SK-N-SH (cell line): Measurements from ENCODE around the gene MGAT1. TPM values are rescaled to one million over a fixed set of nuclear protein-coding genes. Genes with fewer than 3 reads are reported as not detected.

Experiments used
- CTCF ChIA-PET: fragments of 300-600, 350-600 bp; formaldehyde crosslinking; extraction: SDS; loops from one replicate; lab custom pipeline; 2021; lab: Yijun Ruan, JAX
- POLR2A ChIA-PET: fragments of 350-600 bp; sonication (Branson Sonifier 250); formaldehyde crosslinking; extraction: SDS; loops from one replicate; lab custom pipeline; 2020; ENCODE audit warnings: antibody characterized with exemption, inconsistent platforms; lab: Yijun Ruan, JAX
- DNase-seq: peaks from one replicate; pipeline ENCODE4 v3.0.0; 2012
- H2AFZ ChIP-seq: fragments of 200-600 bp; sonication (generic); 2 replicates; pipeline ENCODE4 v1.8.1; 2016; ENCODE audit warnings: antibody characterized with exemption, mild to moderate bottlenecking, low read depth
- H3F3A ChIP-seq: fragments of 200-600 bp; sonication (generic); replicated peaks from 2 replicates; pipeline ENCODE3; 2016; ENCODE audit warnings: antibody characterized with exemption, mild to moderate bottlenecking; ENCODE audit not compliant: insufficient read depth
- H3K27ac ChIP-seq, 2 experiments: fragments of 200-500 bp in 1 of 2; fragments of 200-600 bp in 1 of 2; sonication (Bioruptor generic) in 1 of 2; sonication (generic), shearing (Covaris generic) in 1 of 2; 2 replicates each; pipeline versions ENCODE4 v1.5.1 to v1.6.1; 2014 to 2016; ENCODE audit warnings: low read depth in 2 of 2, inconsistent platforms in 1 of 2, low read length in 1 of 2, mild to moderate bottlenecking in 1 of 2, mixed read lengths in 1 of 2
- H3K27me3 ChIP-seq: fragments of 200-600 bp; sonication (generic), shearing (Covaris generic); 2 replicates; pipeline ENCODE4 v1.6.1; 2016; ENCODE audit warnings: mixed run types; ENCODE audit not compliant: insufficient read depth
- H3K36me3 ChIP-seq, 2 experiments: fragments of 200-500 bp in 1 of 2; fragments of 200-600 bp in 1 of 2; sonication (Bioruptor generic) in 1 of 2; sonication (generic) in 1 of 2; replicated peaks in 1 of 2; 2 replicates each; pipeline versions ENCODE3 to v1.5.1; 2014 to 2016; ENCODE audit warnings: low read length in 1 of 2, mild to moderate bottlenecking in 1 of 2; ENCODE audit not compliant: insufficient read depth in 2 of 2, control insufficient read depth in 1 of 2
- H3K4me1 ChIP-seq, 2 experiments: fragments of 200-500 bp in 1 of 2; fragments of 200-600 bp in 1 of 2; sonication (Bioruptor generic) in 1 of 2; sonication (generic), shearing (Covaris generic) in 1 of 2; 2 replicates each; pipeline versions ENCODE4 v1.5.1 to v1.6.1; 2014 to 2016; ENCODE audit warnings: low read depth in 1 of 2, low read length in 1 of 2, mixed run types in 1 of 2; ENCODE audit not compliant: insufficient read depth in 2 of 2, control insufficient read depth in 1 of 2
- H3K4me2 ChIP-seq: fragments of 200-600 bp; sonication (generic), shearing (Covaris generic); 2 replicates; pipeline ENCODE4 v1.6.1; 2017; ENCODE audit warnings: mixed run types
- H3K4me3 ChIP-seq, 2 experiments: fragments of 200-500 bp in 1 of 2; fragments of 200-600 bp in 1 of 2; sonication (Bioruptor generic) in 1 of 2; sonication (generic), shearing (Covaris generic) in 1 of 2; 2 replicates each; pipeline versions ENCODE4 v1.5.1 to v1.8.1; 2014 to 2016; ENCODE audit warnings: low read depth in 2 of 2, inconsistent platforms in 1 of 2, low read length in 1 of 2, mild to moderate bottlenecking in 1 of 2, mixed read lengths in 1 of 2, moderate library complexity in 1 of 2
- H3K79me2 ChIP-seq: fragments of 200-600 bp; sonication (generic); 2 replicates; pipeline ENCODE4 v1.8.1; 2017; ENCODE audit warnings: mild to moderate bottlenecking; ENCODE audit not compliant: insufficient read depth
- H3K9ac ChIP-seq: fragments of 200-600 bp; sonication (generic); 2 replicates; pipeline ENCODE4 v1.6.1; 2017; ENCODE audit warnings: mixed run types
- H3K9me2 ChIP-seq: fragments of 200-600 bp; sonication (generic); 2 replicates; pipeline ENCODE4 v1.6.1; 2017; ENCODE audit warnings: mixed run types
- H3K9me3 ChIP-seq: fragments of 200-600 bp; sonication (generic); 2 replicates; pipeline ENCODE4 v1.6.1; 2017; ENCODE audit warnings: mixed run types, mild to moderate bottlenecking, moderate library complexity
- H4K20me1 ChIP-seq: fragments of 200-600 bp; sonication (generic); 2 replicates; pipeline ENCODE4 v1.6.1; 2017; ENCODE audit warnings: mild to moderate bottlenecking, mixed run types; ENCODE audit not compliant: insufficient read depth
- CHD2 ChIP-seq: fragments of 150-350 bp; IDR thresholded peaks from 2 replicates; pipeline ENCODE4 v1.6.1; 2018; ENCODE audit warnings: low read length; ENCODE audit not compliant: partially characterized antibody
- ELF1 ChIP-seq: IDR thresholded peaks from 2 replicates; pipeline ENCODE4 v1.4.0; 2012
- EP300 ChIP-seq, 2 experiments: IDR thresholded peaks; 2 replicates each; pipeline versions ENCODE4 v1.4.0 to v1.6.1; 2012; ENCODE audit warnings: borderline replicate concordance in 1 of 2, low read depth in 1 of 2, low read length in 1 of 2
- FOXJ3 ChIP-seq: sonication (generic); formaldehyde crosslinking; IDR thresholded peaks from 2 replicates; pipeline ENCODE4 v1.5.1; 2020; ENCODE audit warnings: mild to moderate bottlenecking, missing genetic modification reagents
- GABPA ChIP-seq: IDR thresholded peaks from 2 replicates; pipeline ENCODE4 v1.4.0; 2012; ENCODE audit warnings: low read depth, mild to moderate bottlenecking
- GATA2 ChIP-seq: sonication (generic); formaldehyde crosslinking; IDR thresholded peaks from 2 replicates; pipeline ENCODE4 v1.5.0; 2020; ENCODE audit warnings: mild to moderate bottlenecking, missing genetic modification reagents
- JUND ChIP-seq: IDR thresholded peaks from 2 replicates; pipeline ENCODE4 v1.4.0; 2012
- MEF2A ChIP-seq: IDR thresholded peaks from 2 replicates; pipeline ENCODE4 v1.4.0; 2012; ENCODE audit warnings: low read depth, borderline replicate concordance
- MXI1 ChIP-seq: IDR thresholded peaks from 2 replicates; pipeline ENCODE4 v1.6.1; 2012; ENCODE audit warnings: mild to moderate bottlenecking, low read depth, low read length, improper control_type of control experiment
- NFIC ChIP-seq: IDR thresholded peaks from 2 replicates; pipeline ENCODE4 v1.4.0; 2012; ENCODE audit warnings: borderline replicate concordance
- NRF1 ChIP-seq: IDR thresholded peaks from 2 replicates; pipeline ENCODE4 v1.6.1; 2012; ENCODE audit warnings: low read depth, mild to moderate bottlenecking, low read length
- POLR2AphosphoS5 ChIP-seq: IDR thresholded peaks from 2 replicates; pipeline ENCODE4 v1.6.1; 2012; ENCODE audit warnings: low read depth, low read length
- RAD21 ChIP-seq: IDR thresholded peaks from 2 replicates; pipeline ENCODE4 v1.6.1; 2012; ENCODE audit warnings: mild to moderate bottlenecking, low read length
- RCOR1 ChIP-seq: fragments of 150-350 bp; IDR thresholded peaks from 2 replicates; pipeline ENCODE4 v1.6.1; 2017; ENCODE audit warnings: antibody characterized with exemption, low read length
- RFX5 ChIP-seq: IDR thresholded peaks from 2 replicates; pipeline ENCODE4 v1.6.1; 2012; ENCODE audit warnings: mild to moderate bottlenecking, improper control_type of control experiment, low read length
- RXRA ChIP-seq: IDR thresholded peaks from 2 replicates; pipeline ENCODE4 v1.4.0; 2012; ENCODE audit warnings: low read depth, mild to moderate bottlenecking, borderline replicate concordance
- SIN3A ChIP-seq: IDR thresholded peaks from 2 replicates; pipeline ENCODE4 v1.6.1; 2012; ENCODE audit warnings: low read depth, mild to moderate bottlenecking, low read length, moderate library complexity, borderline replicate concordance
- SMC3 ChIP-seq: IDR thresholded peaks from 2 replicates; pipeline ENCODE4 v1.6.1; 2012; ENCODE audit warnings: low read depth, low read length, improper control_type of control experiment
- TAF1 ChIP-seq: IDR thresholded peaks from 2 replicates; pipeline ENCODE4 v1.6.1; 2012; ENCODE audit warnings: low read depth, mild to moderate bottlenecking, low read length, moderate library complexity, borderline replicate concordance
- TCF12 ChIP-seq: IDR thresholded peaks from 2 replicates; pipeline ENCODE4 v1.4.0; 2012
- TEAD4 ChIP-seq: IDR thresholded peaks from 2 replicates; pipeline ENCODE4 v1.4.0; 2012; ENCODE audit warnings: mild to moderate bottlenecking, borderline replicate concordance; ENCODE audit not compliant: insufficient read depth
- YY1 ChIP-seq: IDR thresholded peaks from 2 replicates; pipeline ENCODE4 v1.4.0; 2012; ENCODE audit warnings: low read depth, mild to moderate bottlenecking
- WGBS: methylation state at CpG from one replicate; pipeline ENCODE4 v1.1.6; 2017; ENCODE audit warnings: low lambda C conversion rate; 5-methylcytosine and 5-hydroxymethylcytosine counted together
- polyA plus RNA-seq, 3 experiments: library from polyadenylated mRNA; depleted of rRNA; stranded (reverse); fragments of >200 nt; gene quantifications; 2 replicates each; pipeline ENCODE4 v1.2.3, GENCODE V29; 2012
- TF ChIP-seq, protein P1 (sequence below): fragments of 150-350 bp; IDR thresholded peaks from 2 replicates; pipeline ENCODE4 v1.6.1; 2016; ENCODE audit warnings: mild to moderate bottlenecking, low read depth, low read length
- TF ChIP-seq, protein P2 (sequence below): fragments of 200-600 bp; sonication (generic); IDR thresholded peaks from 2 replicates; pipeline ENCODE4 v1.6.1; 2017; ENCODE audit warnings: antibody characterized with exemption, mild to moderate bottlenecking, moderate library complexity
- TF ChIP-seq, protein P3 (sequence below): IDR thresholded peaks from 2 replicates; pipeline ENCODE4 v1.4.0; 2012; ENCODE audit warnings: low read depth, borderline replicate concordance
- TF ChIP-seq, protein P4 (sequence below): IDR thresholded peaks from 2 replicates; pipeline ENCODE4 v1.4.0; 2012; ENCODE audit warnings: low read depth, borderline replicate concordance
- TF ChIP-seq, protein P5 (sequence below): IDR thresholded peaks from 2 replicates; pipeline ENCODE4 v1.4.0; 2012; ENCODE audit warnings: low read depth

The MGAT1 gene
- polyA plus RNA-seq, 1 of the 3 experiments (the other 2 are of a cell fraction), result 47.3 TPM

DNA sequence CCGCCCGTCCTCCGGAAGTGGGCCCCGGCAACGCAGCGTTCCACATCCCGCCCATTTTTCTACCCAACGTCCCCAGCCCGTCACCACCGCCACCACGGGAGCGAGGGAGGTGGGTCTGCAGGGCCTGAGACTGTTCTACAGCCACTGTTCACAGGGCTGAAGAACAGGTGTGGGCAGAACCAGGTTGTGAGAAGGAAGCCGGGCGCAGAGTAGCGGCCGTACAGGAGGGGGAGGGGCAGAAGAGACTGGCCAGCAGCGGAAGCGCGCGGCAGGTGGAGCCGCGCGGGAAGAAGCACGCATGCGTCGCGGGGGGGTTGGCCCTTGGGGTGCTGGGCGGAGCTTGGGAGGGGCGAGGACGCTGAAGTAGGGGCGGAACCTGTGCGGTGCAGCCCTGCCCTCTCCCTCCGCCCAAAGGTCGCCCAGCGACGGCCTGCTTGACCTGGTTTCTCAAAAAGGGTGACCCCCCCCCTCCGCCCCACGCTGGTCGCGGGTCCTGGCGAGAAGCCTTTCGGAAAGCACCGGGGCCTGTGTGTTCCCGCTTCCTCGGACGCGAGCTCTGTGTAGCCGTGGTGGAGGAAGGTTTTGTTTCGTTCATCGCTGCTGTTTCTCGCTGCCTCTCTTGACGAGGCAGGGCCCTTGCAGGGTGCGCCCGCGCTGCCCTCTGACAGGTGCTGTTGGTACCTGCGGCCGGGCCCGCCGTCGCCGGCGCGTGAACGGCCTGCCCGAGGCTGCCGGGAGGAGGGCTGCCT, 7.8 kb upstream of the MGAT1 start:
- CTCF ChIA-PET, result interaction anchor here (0.7 to 1.6 kb wide), 2 partner anchors 17 to 21 kb away, joined by 3 to 4 read pairs; no protein-coding TSS in a partner anchor
- H2AFZ ChIP-seq, result peak overlapping the region; percentile 87
- peak overlapping the region; percentile 79 to 81 for H3K4me3 ChIP-seq
- H3K9me2 ChIP-seq, result no peaks in the 10 kb centered on the region
- H3K79me2 ChIP-seq, result peaks cover 39% of the 10 kb centered on the region
- peak overlapping the region; percentile 91 to 100 for H3K27ac ChIP-seq
- H3K27me3 ChIP-seq, result no peaks in the 10 kb centered on the region
- peaks cover 4 to 39% of the 10 kb centered on the region in 2 experiments; a peak in 3 of 4 replicates for H3K4me1 ChIP-seq
- no peaks in the 10 kb centered on the region for H3F3A ChIP-seq
- no peaks in the 10 kb centered on the region for H4K20me1 ChIP-seq
- peak overlapping the region; percentile 86 for H3K9ac ChIP-seq
- H3K9me3 ChIP-seq, result no peaks in the 10 kb centered on the region
- WGBS, result under 1% methylated on average over 28 of the region's 66 CpGs
- peaks cover 0 to 3% of the 10 kb centered on the region in 2 experiments for H3K36me3 ChIP-seq
- peak overlapping the region; percentile 87 for H3K4me2 ChIP-seq
- peak; percentile 98 for DNase-seq
- TF ChIP-seq NRF1 (peak; percentile 81), POLR2AphosphoS5 (peak; percentile 82; the same call in 1 of the 2 replicates), ELF1 (peak; percentile 76; the same call in 1 of the 2 replicates), TAF1 (peak; percentile 78), CHD2 (peak; percentile 68), TEAD4 (no peak), SMC3 (no peak), JUND (no peak), RFX5 (no peak), SIN3A (0 out of 2 replicates have a peak, but pooled peaks have one; percentile 3), GATA2 (CRISPR knock-in tag) (no peak), MXI1 (peak; percentile 66), NFIC (no peak), TCF12 (peak; percentile 28; the same call in 1 of the 2 replicates), GABPA (peak; percentile 87), RCOR1 (no peak), EP300 (IDR thresholded peaks at IDR 0.05; ENCODE audit: borderline replicate concordance in 1 of 2, low read depth in 1 of 2, low read length in 1 of 2) (no peak; a peak in 1 of 4 replicates), MEF2A (no peak), RAD21 (no peak), YY1 (peak; percentile 41; the same call in 1 of the 2 replicates), FOXJ3 (CRISPR knock-in tag) (no peak), RXRA (no peak)
- TF ChIP-seq, protein P1, sequence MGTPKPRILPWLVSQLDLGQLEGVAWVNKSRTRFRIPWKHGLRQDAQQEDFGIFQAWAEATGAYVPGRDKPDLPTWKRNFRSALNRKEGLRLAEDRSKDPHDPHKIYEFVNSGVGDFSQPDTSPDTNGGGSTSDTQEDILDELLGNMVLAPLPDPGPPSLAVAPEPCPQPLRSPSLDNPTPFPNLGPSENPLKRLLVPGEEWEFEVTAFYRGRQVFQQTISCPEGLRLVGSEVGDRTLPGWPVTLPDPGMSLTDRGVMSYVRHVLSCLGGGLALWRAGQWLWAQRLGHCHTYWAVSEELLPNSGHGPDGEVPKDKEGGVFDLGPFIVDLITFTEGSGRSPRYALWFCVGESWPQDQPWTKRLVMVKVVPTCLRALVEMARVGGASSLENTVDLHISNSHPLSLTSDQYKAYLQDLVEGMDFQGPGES, result no peak
- TF ChIP-seq, protein P2, sequence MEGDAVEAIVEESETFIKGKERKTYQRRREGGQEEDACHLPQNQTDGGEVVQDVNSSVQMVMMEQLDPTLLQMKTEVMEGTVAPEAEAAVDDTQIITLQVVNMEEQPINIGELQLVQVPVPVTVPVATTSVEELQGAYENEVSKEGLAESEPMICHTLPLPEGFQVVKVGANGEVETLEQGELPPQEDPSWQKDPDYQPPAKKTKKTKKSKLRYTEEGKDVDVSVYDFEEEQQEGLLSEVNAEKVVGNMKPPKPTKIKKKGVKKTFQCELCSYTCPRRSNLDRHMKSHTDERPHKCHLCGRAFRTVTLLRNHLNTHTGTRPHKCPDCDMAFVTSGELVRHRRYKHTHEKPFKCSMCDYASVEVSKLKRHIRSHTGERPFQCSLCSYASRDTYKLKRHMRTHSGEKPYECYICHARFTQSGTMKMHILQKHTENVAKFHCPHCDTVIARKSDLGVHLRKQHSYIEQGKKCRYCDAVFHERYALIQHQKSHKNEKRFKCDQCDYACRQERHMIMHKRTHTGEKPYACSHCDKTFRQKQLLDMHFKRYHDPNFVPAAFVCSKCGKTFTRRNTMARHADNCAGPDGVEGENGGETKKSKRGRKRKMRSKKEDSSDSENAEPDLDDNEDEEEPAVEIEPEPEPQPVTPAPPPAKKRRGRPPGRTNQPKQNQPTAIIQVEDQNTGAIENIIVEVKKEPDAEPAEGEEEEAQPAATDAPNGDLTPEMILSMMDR, result no peak
- TF ChIP-seq, protein P3, sequence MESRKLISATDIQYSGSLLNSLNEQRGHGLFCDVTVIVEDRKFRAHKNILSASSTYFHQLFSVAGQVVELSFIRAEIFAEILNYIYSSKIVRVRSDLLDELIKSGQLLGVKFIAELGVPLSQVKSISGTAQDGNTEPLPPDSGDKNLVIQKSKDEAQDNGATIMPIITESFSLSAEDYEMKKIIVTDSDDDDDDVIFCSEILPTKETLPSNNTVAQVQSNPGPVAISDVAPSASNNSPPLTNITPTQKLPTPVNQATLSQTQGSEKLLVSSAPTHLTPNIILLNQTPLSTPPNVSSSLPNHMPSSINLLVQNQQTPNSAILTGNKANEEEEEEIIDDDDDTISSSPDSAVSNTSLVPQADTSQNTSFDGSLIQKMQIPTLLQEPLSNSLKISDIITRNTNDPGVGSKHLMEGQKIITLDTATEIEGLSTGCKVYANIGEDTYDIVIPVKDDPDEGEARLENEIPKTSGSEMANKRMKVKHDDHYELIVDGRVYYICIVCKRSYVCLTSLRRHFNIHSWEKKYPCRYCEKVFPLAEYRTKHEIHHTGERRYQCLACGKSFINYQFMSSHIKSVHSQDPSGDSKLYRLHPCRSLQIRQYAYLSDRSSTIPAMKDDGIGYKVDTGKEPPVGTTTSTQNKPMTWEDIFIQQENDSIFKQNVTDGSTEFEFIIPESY, result no peak
- TF ChIP-seq, protein P4, sequence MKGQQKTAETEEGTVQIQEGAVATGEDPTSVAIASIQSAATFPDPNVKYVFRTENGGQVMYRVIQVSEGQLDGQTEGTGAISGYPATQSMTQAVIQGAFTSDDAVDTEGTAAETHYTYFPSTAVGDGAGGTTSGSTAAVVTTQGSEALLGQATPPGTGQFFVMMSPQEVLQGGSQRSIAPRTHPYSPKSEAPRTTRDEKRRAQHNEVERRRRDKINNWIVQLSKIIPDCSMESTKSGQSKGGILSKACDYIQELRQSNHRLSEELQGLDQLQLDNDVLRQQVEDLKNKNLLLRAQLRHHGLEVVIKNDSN, result no peak
- TF ChIP-seq, protein P5, sequence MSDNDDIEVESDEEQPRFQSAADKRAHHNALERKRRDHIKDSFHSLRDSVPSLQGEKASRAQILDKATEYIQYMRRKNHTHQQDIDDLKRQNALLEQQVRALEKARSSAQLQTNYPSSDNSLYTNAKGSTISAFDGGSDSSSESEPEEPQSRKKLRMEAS, result no peak; the same call in none of the 2 replicates
- POLR2A ChIA-PET, result interaction anchor here (0.5 to 2.0 kb wide), 5 partner anchors 8 to 51 kb away, joined by 3 to 10 read pairs (median 3); partner anchors contain the start of genes MGAT1 and ZFP62
